Right lobe of liver (tissue), 6 donors: ENCODE data around the gene SLC35F4. TPM values are rescaled to one million over a fixed set of nuclear protein-coding genes. Genes with fewer than 3 reads are reported as not detected.

Source experiments
- ATAC-seq, 4 donors: fragments of 200-7000 bp; cut with Tn5 transposase; one replicate each; pipeline ENCODE4 v1.9.1; 2020; ENCODE audit warnings: mild to moderate bottlenecking in 4 of 4, moderate library complexity in 4 of 4
- DNase-seq, 3 donors: peaks; one replicate each; pipeline ENCODE4 v3.0.0-alpha.2; 2020
- H3K27ac ChIP-seq, 3 donors: fragments of 200-600 bp; one replicate each; pipeline ENCODE4 v1.8.0; 2022
- H3K27me3 ChIP-seq, 2 donors: fragments of 200-600 bp; one replicate each; pipeline ENCODE4 v1.8.0; 2022
- H3K36me3 ChIP-seq, 4 donors: fragments of 200-600 bp; sonication (generic) in 1 of 4; one replicate each; pipeline versions ENCODE4 v1.5.1 to v1.8.0; 2017 to 2022; ENCODE audit warnings: control low read depth in 1 of 4
- H3K4me1 ChIP-seq, 4 donors: fragments of 200-600 bp; sonication (generic) in 1 of 4; one replicate each; pipeline versions ENCODE4 v1.5.1 to v1.8.0; 2017 to 2022; ENCODE audit warnings: control low read depth in 1 of 4
- H3K4me3 ChIP-seq, 3 donors: fragments of 200-600 bp; one replicate each; pipeline ENCODE4 v1.8.0; 2022
- H3K9me3 ChIP-seq, 4 donors: fragments of 200-600 bp; sonication (generic) in 1 of 4; one replicate each; pipeline versions ENCODE4 v1.5.1 to v1.8.0; 2017 to 2022; ENCODE audit warnings: control low read depth in 1 of 4
- CTCF ChIP-seq, 4 donors: fragments of 200-600 bp in 3 of 4; fragments of 450-650 bp in 1 of 4; IDR thresholded peaks; one replicate each; pipeline versions ENCODE4 v1.5.1 to v1.8.0; 2016 to 2022; ENCODE audit warnings: antibody characterized with exemption in 4 of 4, mild to moderate bottlenecking in 2 of 4
- POLR2A ChIP-seq: fragments of 450-650 bp; IDR thresholded peaks from one replicate; pipeline ENCODE4 v1.6.1; 2017; ENCODE audit warnings: antibody characterized with exemption, mild to moderate bottlenecking
- WGBS: methylation state at CpG from one replicate; pipeline ENCODE4 v1.1.6; 2018; ENCODE audit warnings: low coverage, low lambda C conversion rate; ENCODE audit not compliant: insufficient coverage; ENCODE audit errors: missing lambda C conversion rate; 5-methylcytosine and 5-hydroxymethylcytosine counted together
- intact Hi-C, 2 donors: fragments of 100-400 bp; cut with DNase I; formaldehyde crosslinking; loops; one replicate each; pipeline versions ENCODE4 v1.11.2 to v1.14.1; 2022
- total RNA-seq, 6 experiments: library from RNA; depleted of rRNA in 2 of 6; stranded (reverse); fragments of >200 nt in 2 of 6; fragmentation: NEBNext Ultra II Directional in 3 of 6; extraction: Animal tissue kit (Norgen Biotek cat#: 25700) in 3 of 6; gene quantifications; one replicate each; pipeline versions ENCODE4 v1.1.0 to v1.2.4, GENCODE V29; 2016 to 2023
- donor health status: DM: no; HTN: yes; CAD: no.
- donor health status: DM: no; HTN: no; CAD: no.
- donor health status: DM: no; HTN: no; CAD: no.
- donor health status: DM: no; HTN: yes; CAD: no.
- donor health status: DM: no; HTN: yes; CAD: no.

The SLC35F4 gene
- total RNA-seq, 6 experiments from 2014 or later, result not detected

- DNase-seq, result no peak
- Histone ChIP-seq H3K4me3 (no peak overlapping the region), H3K9me3 (no peaks in the 10 kb centered on the region), H3K27me3 (no peaks in the 10 kb centered on the region), H3K27ac (no peak overlapping the region), H3K36me3 (no peaks in the 10 kb centered on the region), H3K4me1 (no peaks in the 10 kb centered on the region)
- no peak for TF ChIP-seq POLR2A
- no peak for TF ChIP-seq CTCF (IDR thresholded peaks at IDR 0.05)
- no peak for ATAC-seq
- 51% methylated on average over 6 of the region's 6 CpGs for WGBS
- intact Hi-C loops, result no loop called here
Observed at GRCh38 chr14:57609192-57610075, 256.5 kb downstream of the SLC35F4 start.

- no peaks in the 10 kb centered on the region for H3K27me3 ChIP-seq
- no peak overlapping the region for H3K27ac ChIP-seq
- TF ChIP-seq POLR2A (no peak), CTCF (IDR thresholded peaks at IDR 0.05) (no peak)
- WGBS, result 38% methylated on average over 2 of the region's 2 CpGs
- DNase-seq (no peak), ATAC-seq (no peak)
- H3K4me3 ChIP-seq, result no peak overlapping the region
- no peaks in the 10 kb centered on the region for H3K9me3 ChIP-seq
- no peaks in the 10 kb centered on the region for H3K36me3 ChIP-seq
- intact Hi-C loops, result no loop called here
- H3K4me1 ChIP-seq, result no peaks in the 10 kb centered on the region
Observed at GRCh38 chr14:57607086-57607485, 258.8 kb downstream of the SLC35F4 start.

GRCh38 chr14:57583396-57583795 is 282.5 kb downstream of the SLC35F4 start:
- Histone ChIP-seq H3K4me3 (no peak overlapping the region), H3K9me3 (no peaks in the 10 kb centered on the region), H3K4me1 (no peaks in the 10 kb centered on the region), H3K27ac (no peak overlapping the region), H3K27me3 (no peaks in the 10 kb centered on the region), H3K36me3 (no peaks in the 10 kb centered on the region)
- no peak for DNase-seq
- intact Hi-C loops, result no loop called here
- ATAC-seq, result no peak
- WGBS, result 83% methylated on average over 3 of the region's 3 CpGs
- TF ChIP-seq CTCF (IDR thresholded peaks at IDR 0.05) (no peak), POLR2A (no peak)

- no peak overlapping the region for H3K27ac ChIP-seq
- no peaks in the 10 kb centered on the region for H3K27me3 ChIP-seq
- WGBS, result 31% methylated on average over 2 of the region's 2 CpGs
- intact Hi-C loops, result no loop called here
- TF ChIP-seq CTCF (IDR thresholded peaks at IDR 0.05) (no peak), POLR2A (no peak)
- no peaks in the 10 kb centered on the region for H3K9me3 ChIP-seq
- ATAC-seq, result no peak
- H3K4me3 ChIP-seq, result no peak overlapping the region
- DNase-seq, result no peak
- H3K4me1 ChIP-seq, result no peaks in the 10 kb centered on the region
- H3K36me3 ChIP-seq, result no peaks in the 10 kb centered on the region
Observed at GRCh38 chr14:57582746-57583145, 283.1 kb downstream of the SLC35F4 start.
